ENCODE measurements around the gene VIT.
"Not testable (repeated sequence)": the region's sequence is repeated elsewhere in the genome, so short reads cannot be mapped to it uniquely, and the experiment has no call there.

Gene VIT

GRCh38 chr2:36678856-36679255, 17.7 kb upstream of the VIT start:
- DNase-seq = no peak

DNA sequence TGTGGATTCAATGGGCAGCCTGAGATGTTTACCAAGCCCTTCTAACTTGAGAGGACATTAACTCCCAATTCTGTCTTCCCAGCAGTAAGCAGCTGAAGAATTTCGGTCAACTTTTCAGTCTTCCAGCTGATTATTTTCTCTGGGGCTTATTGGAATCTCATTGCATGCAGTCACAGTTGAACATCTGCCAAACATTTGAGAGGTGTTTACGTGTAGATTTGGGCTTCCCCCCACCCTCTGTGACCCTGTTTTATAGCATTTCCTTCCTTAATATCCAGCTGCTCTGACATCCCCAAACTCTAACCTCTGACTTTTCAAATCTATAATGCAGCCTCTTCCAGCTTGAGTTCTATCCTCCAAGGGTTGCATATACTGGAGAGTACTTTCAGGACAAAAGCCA, 16.5 kb upstream of the VIT start:
- DNase-seq = no peak

GRCh38 chr2:36682562-36682961, 13.9 kb upstream of the VIT start:
- DNase-seq = no peak

GRCh38 chr2:36683002-36683401, 13.5 kb upstream of the VIT start:
- no peak for DNase-seq

DNA sequence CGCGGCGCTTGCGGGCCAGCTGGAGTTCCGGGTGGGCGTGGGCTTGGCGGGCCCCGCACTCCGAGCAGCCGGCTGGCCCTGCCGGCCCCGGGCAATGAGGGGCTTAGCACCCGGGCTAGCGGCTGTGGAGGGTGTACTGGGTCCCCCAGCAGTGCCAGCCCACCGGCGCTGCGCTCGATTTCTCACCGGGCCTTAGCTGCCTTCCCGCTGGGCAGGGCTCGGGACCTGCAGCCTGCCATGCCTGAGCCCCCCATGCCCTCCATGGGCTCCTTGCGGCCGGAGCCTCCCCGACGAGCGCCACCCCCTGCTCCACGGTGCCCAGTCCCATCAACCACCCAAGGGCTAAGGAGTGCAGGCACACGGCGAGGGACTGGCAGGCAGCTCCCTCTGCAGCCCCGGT, 8.2 kb upstream of the VIT start:
- not testable (repeated sequence) for DNase-seq

GRCh38 chr2:36689013-36689412, 7.5 kb upstream of the VIT start:
- DNase-seq = not testable (repeated sequence)

- no peak for DNase-seq
These were observed 4.4 kb upstream of the VIT start for GRCh38 chr2:36692121-36692520.

- DNase-seq = no peak
These were observed 2.7 kb upstream of the VIT start for GRCh38 chr2:36693825-36694224.

DNA sequence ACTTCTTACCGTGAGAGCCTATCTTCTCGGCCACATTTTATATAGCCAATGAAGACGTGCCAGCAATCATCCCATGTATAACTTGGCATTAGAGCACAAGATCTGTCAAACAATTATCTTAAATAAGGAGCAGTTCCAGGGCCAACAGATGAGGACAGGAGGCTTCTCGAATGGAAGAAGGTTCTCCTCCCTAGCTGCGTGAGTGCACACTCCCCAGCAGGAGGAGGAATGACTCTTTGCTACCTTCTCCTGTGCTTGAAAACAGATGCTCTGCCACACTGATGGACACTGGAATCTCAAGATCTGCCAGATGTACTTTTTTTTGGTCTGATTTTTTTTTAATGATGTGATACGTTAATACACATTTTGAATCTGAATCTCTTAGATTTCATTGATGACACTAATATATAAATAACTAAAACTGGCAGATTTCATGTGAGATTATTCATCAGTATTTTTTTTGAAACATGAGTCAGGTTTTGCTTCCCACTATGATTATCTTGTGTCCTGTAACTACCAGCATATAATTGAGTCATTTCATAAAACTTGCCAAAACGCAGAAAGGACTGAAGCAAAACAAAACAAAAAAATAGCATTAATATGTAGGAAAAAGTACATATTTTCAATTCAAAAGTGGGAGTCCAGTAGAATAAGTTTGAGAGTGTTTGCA, 626 bp upstream of the VIT start:
- no peak for DNase-seq

DNA sequence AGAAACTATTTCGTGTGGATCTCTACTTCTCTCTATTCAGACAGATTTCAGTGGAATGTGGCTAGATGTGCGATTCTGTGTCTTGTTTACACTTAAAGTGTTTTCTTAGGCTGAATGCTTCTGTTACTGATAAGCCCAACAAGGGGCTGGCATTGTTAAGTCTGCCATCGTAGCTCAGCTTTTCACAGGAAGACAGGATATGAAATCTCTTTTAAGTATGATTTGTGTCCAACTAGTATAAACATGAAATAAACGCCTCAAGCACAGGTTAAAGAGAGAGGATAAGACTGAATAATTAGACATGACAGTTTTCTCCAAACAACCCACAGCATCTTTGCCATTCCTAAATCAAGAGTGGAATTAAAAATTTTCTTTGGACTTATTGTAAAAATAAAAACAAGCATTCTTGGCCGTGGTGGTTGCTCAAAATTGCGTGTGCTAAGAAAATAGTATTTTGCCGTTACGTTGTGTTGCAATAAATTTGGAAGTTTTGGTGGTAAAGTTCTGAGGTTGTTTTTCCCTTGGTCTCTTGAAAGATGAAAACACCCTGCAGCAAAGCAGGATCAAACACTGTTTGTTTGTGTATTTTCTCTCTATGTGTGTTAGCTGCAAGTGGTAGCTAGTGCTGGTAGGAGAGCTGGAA, 1.0 kb downstream of the VIT start:
- DNase-seq = no peak

GRCh38 chr2:36698993-36699392, 2.5 kb downstream of the VIT start:
- DNase-seq = no peak

- no peak for DNase-seq
These were observed 3.8 kb downstream of the VIT start for GRCh38 chr2:36700311-36700710.

DNA sequence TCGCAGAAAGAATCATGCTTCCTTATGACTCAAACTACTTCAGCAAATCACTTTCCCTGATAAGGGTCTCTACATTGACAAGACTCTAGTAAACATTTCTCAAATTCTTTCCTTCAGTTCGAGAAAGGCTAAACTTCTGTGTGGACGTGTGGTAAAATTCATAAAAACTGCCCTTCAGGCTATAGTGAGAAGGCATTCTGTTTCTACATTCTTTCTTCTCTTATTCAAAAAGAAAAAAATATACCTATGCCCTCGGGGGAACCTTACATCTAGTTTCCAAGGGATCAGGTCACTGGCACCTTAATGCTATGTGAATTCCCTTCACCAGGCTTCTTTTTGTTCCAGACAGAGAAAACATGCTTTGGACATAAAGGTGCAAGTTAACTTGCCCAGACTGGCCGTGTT, 4.9 kb downstream of the VIT start:
- DNase-seq = no peak

GRCh38 chr2:36701918-36702317, 5.4 kb downstream of the VIT start:
- no peak for DNase-seq

DNA sequence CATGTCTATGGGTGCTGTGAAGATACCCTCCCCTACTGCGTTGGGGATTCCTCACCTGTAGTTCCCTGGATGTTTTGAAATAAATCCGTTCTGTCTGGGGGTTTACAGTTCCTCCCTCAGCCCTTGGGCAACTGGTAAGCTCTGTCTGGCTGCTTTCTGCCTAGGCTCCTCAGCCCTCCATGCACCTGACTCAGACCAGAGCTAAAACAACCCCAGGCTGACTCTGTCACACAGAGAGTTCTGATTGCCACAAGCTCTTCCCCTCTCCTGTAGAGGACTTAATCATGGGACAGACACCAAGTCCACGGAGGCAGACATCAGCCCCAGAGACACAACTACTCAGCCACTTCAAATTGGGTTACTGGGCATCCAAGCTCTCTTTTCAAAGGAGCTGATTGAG, 6.3 kb downstream of the VIT start:
- DNase-seq = no peak

- DNase-seq = no peak
These were observed 8.1 kb downstream of the VIT start for GRCh38 chr2:36704475-36705150.

GRCh38 chr2:36705326-36706020, 9.0 kb downstream of the VIT start:
- DNase-seq = no peak

DNA sequence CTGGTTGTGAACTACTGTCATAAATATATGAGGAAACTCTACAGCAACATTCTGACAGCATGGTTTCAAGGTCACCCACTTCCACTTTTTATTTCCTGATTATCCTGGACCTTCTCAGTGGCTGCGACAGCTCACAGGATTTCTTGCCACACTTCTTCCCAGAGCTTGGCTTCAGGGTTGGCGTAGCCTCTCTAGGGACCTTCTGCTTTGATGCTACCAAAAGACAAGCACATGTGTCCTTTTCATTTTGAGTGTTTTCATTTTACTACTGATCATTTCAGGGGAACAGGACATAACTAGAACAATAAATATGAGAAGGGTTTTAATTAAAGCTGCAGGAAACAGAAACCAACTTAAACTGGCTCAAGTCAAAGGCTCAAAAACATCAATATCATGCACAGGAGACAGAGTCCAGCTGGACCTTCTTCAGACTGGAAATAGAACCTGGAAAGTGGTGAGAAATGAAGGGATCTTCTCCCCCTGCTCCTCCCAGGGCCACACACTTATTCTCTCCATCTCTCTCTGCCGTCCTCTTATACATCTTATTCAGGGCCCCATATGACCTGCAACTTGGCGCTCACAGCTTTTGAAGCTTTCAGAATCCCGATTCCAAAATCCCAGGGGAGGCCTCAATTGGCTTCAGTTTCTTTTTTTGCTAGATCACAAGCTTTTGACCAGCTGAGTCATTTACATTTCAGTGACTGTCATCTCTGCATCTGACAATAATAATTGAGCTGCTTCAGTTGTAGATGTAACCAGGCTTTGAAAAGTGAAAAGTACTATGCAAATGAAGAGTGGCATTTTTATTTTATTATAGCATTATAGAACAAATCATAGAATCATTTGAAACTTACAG, 9.7 kb downstream of the VIT start:
- no peak for DNase-seq

DNA sequence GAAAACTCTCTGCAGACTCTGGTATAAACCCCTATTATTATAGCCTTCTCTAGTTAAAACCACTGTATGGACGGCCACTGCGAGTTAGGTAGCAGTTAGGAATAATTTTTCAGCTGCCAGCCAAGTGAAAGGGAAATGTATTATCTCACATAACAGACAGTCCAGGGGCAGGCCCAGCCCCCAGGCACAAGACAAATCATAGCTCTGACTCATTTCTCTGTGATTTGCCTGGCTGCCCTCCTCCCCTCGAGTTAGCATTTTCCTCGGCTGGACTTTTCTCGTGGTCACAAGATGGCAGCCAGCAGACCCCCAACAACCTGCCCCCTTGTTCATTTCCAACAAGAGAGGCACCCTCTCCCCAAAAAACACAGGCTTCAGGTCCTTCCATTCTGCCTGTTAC, 10.5 kb downstream of the VIT start:
- no peak for DNase-seq

GRCh38 chr2:36708041-36708741, 11.7 kb downstream of the VIT start:
- DNase-seq = no peak

DNA sequence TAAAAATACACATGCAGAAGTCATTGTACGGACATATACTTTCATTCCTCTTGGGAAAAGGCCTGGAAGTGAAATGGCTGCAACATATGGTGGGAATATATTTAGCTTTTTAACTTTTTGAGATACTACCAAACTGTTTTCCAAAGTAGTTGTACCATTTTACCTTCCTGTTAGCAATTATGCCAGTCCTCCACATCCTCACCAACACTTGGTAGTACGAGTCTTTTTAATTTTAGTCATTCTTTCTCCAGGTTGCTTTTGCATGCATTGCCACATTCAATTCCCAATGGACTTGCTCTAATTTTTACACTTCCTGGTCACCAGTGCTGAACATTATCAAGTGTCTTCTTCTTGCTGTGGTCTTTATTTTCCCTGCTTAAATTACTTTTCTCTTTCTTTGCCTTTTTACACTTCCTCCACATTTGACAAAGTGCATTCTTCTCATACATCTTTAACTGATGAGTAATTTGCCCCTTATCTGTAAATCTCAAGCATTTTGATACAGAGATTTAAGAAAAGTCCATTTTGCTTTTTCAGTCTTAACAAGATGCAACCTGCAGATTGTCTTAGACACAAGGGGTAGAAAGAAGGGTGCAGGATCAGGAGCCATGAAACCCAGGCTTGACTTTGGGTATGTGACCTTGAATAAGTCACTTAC, 14.5 kb downstream of the VIT start:
- no peak for DNase-seq
